Subcutaneous adipose tissue (tissue), 4 donors: ENCODE results near the gene RETREG3. TPM values are rescaled to one million over a fixed set of nuclear protein-coding genes. Genes with fewer than 3 reads are reported as not detected.

Source experiments
- CTCF ChIP-seq: fragments of 450-650 bp; IDR thresholded peaks from one replicate; pipeline ENCODE4 v1.5.1; 2016; ENCODE audit warnings: low read depth, mild to moderate bottlenecking, control low read depth, antibody characterized with exemption, moderate library complexity
- total RNA-seq, 4 donors: library from RNA; depleted of rRNA; stranded (reverse); fragments of >200 nt; gene quantifications; one replicate each; pipeline ENCODE4 v1.1.0, GENCODE V29; 2016

The RETREG3 gene
- total RNA-seq, 4 donors from 2014 or later: 36.4 to 62.0 (median 57.4) TPM

- no peak for TF ChIP-seq CTCF
These were observed 27.4 kb downstream of the RETREG3 start for GRCh38 chr17:42581744-42582270.

- TF ChIP-seq CTCF: no peak
These were observed 29.2 kb downstream of the RETREG3 start for GRCh38 chr17:42579794-42580551.

- no peak for TF ChIP-seq CTCF
These were observed 30.8 kb downstream of the RETREG3 start for GRCh38 chr17:42578282-42578869.

- no peak for TF ChIP-seq CTCF
These were observed 31.5 kb downstream of the RETREG3 start, which contains the start of gene PSMC3IP for GRCh38 chr17:42577532-42578281. Gene PSMC3IP (minus strand): TSS chr17:42577729. CDS start chr17:42577686, 43 bp downstream.

- TF ChIP-seq CTCF: no peak
These were observed 32.0 kb downstream of the RETREG3 start for GRCh38 chr17:42577140-42577531.

GRCh38 chr17:42574463-42574862 is 34.7 kb downstream of the RETREG3 start:
- no peak for TF ChIP-seq CTCF

GRCh38 chr17:42573095-42573494 is 36.1 kb downstream of the RETREG3 start:
- no peak for TF ChIP-seq CTCF
